Psoas muscle (tissue), 8 donors: Measurements from ENCODE around the gene KRTAP29-1. TPM values are rescaled to one million over a fixed set of nuclear protein-coding genes. Genes with fewer than 3 reads are reported as not detected.
"Not testable (repeated sequence)": the region's sequence is repeated elsewhere in the genome, so short reads cannot be mapped to it uniquely, and the experiment has no call there.

Experiments
- ATAC-seq, 4 donors: fragments of 200-7000 bp; cut with Tn5 transposase; one replicate each; pipeline ENCODE4 v1.9.1; 2020; ENCODE audit warnings: moderate library complexity in 3 of 4, mild to moderate bottlenecking in 2 of 4
- DNase-seq, 2 donors: peaks; one replicate each; pipeline ENCODE4 v3.0.0-alpha.2; 2020
- H3K27ac ChIP-seq: fragments of 200-600 bp; one replicate; pipeline ENCODE4 v1.8.0; 2022
- H3K27me3 ChIP-seq, 3 donors: fragments of 200-600 bp in 1 of 3; one replicate each; pipeline versions ENCODE4 v1.6.1 to v1.8.0; 2013 to 2022; ENCODE audit warnings: low read length in 2 of 3, mild to moderate bottlenecking in 2 of 3, moderate library complexity in 1 of 3; ENCODE audit not compliant: insufficient read depth in 3 of 3
- H3K36me3 ChIP-seq, 2 donors: fragments of 200-600 bp in 1 of 2; one replicate each; pipeline versions ENCODE4 v1.6.1 to v1.8.0; 2013 to 2022; ENCODE audit warnings: low read depth in 1 of 2, mild to moderate bottlenecking in 1 of 2, moderate library complexity in 1 of 2; ENCODE audit not compliant: insufficient read depth in 1 of 2
- H3K4me1 ChIP-seq: fragments of 200-600 bp; one replicate; pipeline ENCODE4 v1.8.0; 2022
- H3K4me3 ChIP-seq: fragments of 200-600 bp; one replicate; pipeline ENCODE4 v1.8.0; 2022; ENCODE audit warnings: mild to moderate bottlenecking
- H3K9me3 ChIP-seq: fragments of 200-600 bp; one replicate; pipeline ENCODE4 v1.8.0; 2022
- CTCF ChIP-seq: fragments of 200-600 bp; IDR thresholded peaks from one replicate; pipeline ENCODE4 v1.8.0; 2022; ENCODE audit warnings: antibody characterized with exemption
- WGBS, 3 donors: extraction: QIAGEN DNeasy Blood & Tissue Kit; methylation state at CpG; one replicate each; pipeline versions ENCODE4 v1.1.6 to v1.1.7; 2013; 5-methylcytosine and 5-hydroxymethylcytosine counted together
- intact Hi-C, 2 donors: fragments of 100-400 bp; cut with DNase I; formaldehyde crosslinking; loops; one replicate each; pipeline versions ENCODE4 v1.11.0 to v1.14.2; 2022
- polyA plus RNA-seq, 3 donors: library from polyadenylated mRNA; stranded (reverse); fragments of 200-250 nt; gene quantifications; one replicate each; pipeline ENCODE4 v1.2.3, GENCODE V29; 2013
- total RNA-seq, 4 donors: library from RNA; stranded (reverse); fragmentation: NEBNext Ultra II Directional in 2 of 4; extraction: Animal tissue kit (Norgen Biotek cat#: 25700) in 2 of 4; gene quantifications; one replicate each; pipeline versions ENCODE4 v1.2.1 to v1.2.4, GENCODE V29; 2021 to 2023
- donor health status: healthy with polysubstance abuse.
- donor health status: DM: no; HTN: no; CAD: no; lungs with moderate emphysema.
- donor health status: Bipolar disorder and iron deficiency.
- donor health status: healthy.
- donor health status: DM: yes; HTN: yes; CAD: no.
- donor health status: DM: no; HTN: no; CAD: no.
- donor health status: DM: no; HTN: no; CAD: no.
- donor health status: DM: yes; HTN: yes; CAD: no.

The KRTAP29-1 gene
- total and polyA plus RNA-seq, 7 donors: not detected

GRCh38 chr17:41265078-41265477 is 37.6 kb downstream of the KRTAP29-1 start, which contains the start of gene KRTAP9-6:
Gene KRTAP9-6, plus strand, starts transcription at chr17:41265378. Its CDS starts 0 bp downstream, at chr17:41265378.
- Histone ChIP-seq H3K27me3 (peaks cover 0 to 4% (median 0%) of the 10 kb centered on the region in 3 donors), H3K4me3 (no peak within 1 kb of the TSS), H3K27ac (no peak within 1 kb of the TSS), H3K36me3 (no peaks in the 10 kb centered on the region), H3K9me3 (no peaks in the 10 kb centered on the region), H3K4me1 (no peaks in the 10 kb centered on the region)
- WGBS, 3 donors: 60 to 70% (median 66%) methylated on average over 2 of the region's 2 CpGs
- no peak for TF ChIP-seq CTCF
- DNase-seq (no peak), ATAC-seq (no peak)
- intact Hi-C loops: no loop called here

- 76 to 80% (median 80%) methylated on average over 3 of the region's 3 CpGs for WGBS, 3 donors
- Histone ChIP-seq H3K36me3 (no peaks in the 10 kb centered on the region), H3K4me3 (no peak overlapping the region), H3K27ac (no peak overlapping the region), H3K4me1 (no peaks in the 10 kb centered on the region), H3K27me3 (peaks cover 0 to 6% (median 0%) of the 10 kb centered on the region in 3 donors), H3K9me3 (no peaks in the 10 kb centered on the region)
- intact Hi-C loops: no loop called here
- no peak for TF ChIP-seq CTCF
- DNase-seq (no peak), ATAC-seq (no peak)
Measured at GRCh38 chr17:41264599-41264998, 38.1 kb downstream of the KRTAP29-1 start.

GRCh38 chr17:41263212-41263611 is 39.4 kb downstream of the KRTAP29-1 start:
- ATAC-seq (no peak), DNase-seq (no peak)
- H3K36me3 ChIP-seq: no peaks in the 10 kb centered on the region
- intact Hi-C loops: loop anchor here in 1 of 2 donors (2.0 kb wide), 1 partner anchor 14 kb away; no protein-coding TSS in a partner anchor
- no peak overlapping the region for H3K27ac ChIP-seq
- 79 to 85% (median 82%) methylated on average over 2 of the region's 2 CpGs for WGBS, 3 donors
- H3K9me3 ChIP-seq: no peaks in the 10 kb centered on the region
- no peak overlapping the region for H3K4me3 ChIP-seq
- H3K27me3 ChIP-seq: peaks cover 0 to 15% (median 5%) of the 10 kb centered on the region in 3 donors
- TF ChIP-seq CTCF: no peak
- H3K4me1 ChIP-seq: no peaks in the 10 kb centered on the region

- DNase-seq: no peak
- no peak overlapping the region for H3K4me3 ChIP-seq
- no peaks in the 10 kb centered on the region for H3K9me3 ChIP-seq
- intact Hi-C loops: no loop called here
- H3K4me1 ChIP-seq: no peaks in the 10 kb centered on the region
- ATAC-seq: no peak
- H3K27me3 ChIP-seq: peaks cover 0 to 43% (median 7%) of the 10 kb centered on the region in 3 donors
- H3K36me3 ChIP-seq: no peaks in the 10 kb centered on the region
- no peak for TF ChIP-seq CTCF
- no peak overlapping the region for H3K27ac ChIP-seq
Measured at GRCh38 chr17:41258406-41258805, 44.2 kb downstream of the KRTAP29-1 start.

GRCh38 chr17:41256291-41256685 is 46.4 kb downstream of the KRTAP29-1 start:
- H3K27ac ChIP-seq: no peak overlapping the region
- ATAC-seq: no peak
- intact Hi-C loops: no loop called here
- WGBS, 3 donors: 95 to 97% (median 97%) methylated on average over 1 of the region's 1 CpG
- no peaks in the 10 kb centered on the region for H3K9me3 ChIP-seq
- H3K36me3 ChIP-seq: no peaks in the 10 kb centered on the region
- DNase-seq: no peak
- no peaks in the 10 kb centered on the region for H3K4me1 ChIP-seq
- no peak for TF ChIP-seq CTCF
- no peak overlapping the region for H3K4me3 ChIP-seq
- peaks cover 2 to 51% (median 11%) of the 10 kb centered on the region in 3 donors for H3K27me3 ChIP-seq

- DNase-seq, H3K36me3 ChIP-seq, ATAC-seq, H3K4me1 ChIP-seq, H3K27ac ChIP-seq, intact Hi-C loops, H3K9me3 ChIP-seq, H3K4me3 ChIP-seq: not testable (repeated sequence)
- 47 to 54% (median 52%) methylated on average over 4 to 5 of the region's 5 CpGs for WGBS, 3 donors
- H3K27me3 ChIP-seq: peaks cover 2 to 54% (median 11%) of the 10 kb centered on the region in 3 donors
Measured at GRCh38 chr17:41255381-41256290, 47.0 kb downstream of the KRTAP29-1 start, which contains the start of gene KRTAP9-9. Gene KRTAP9-9, plus strand, starts transcription at chr17:41255384.
